Measurements from ENCODE around the gene SLC15A2.

- TF ChIP-seq TAF1 (IDR thresholded peaks at IDR 0.05; ENCODE audit: borderline replicate concordance, low read depth, low read length) (no peak), CTCF (IDR thresholded peaks at IDR 0.05 in 2 of 3, conservative IDR thresholded peaks at IDR 0.05 in 1 of 3; ENCODE audit: control insufficient read depth in 2 of 3, extremely low read depth in 1 of 3, insufficient read depth in 1 of 3, low read depth in 3 of 3, low read length in 3 of 3) (no peak), RB1 (IDR thresholded peaks at IDR 0.05; ENCODE audit: borderline replicate concordance) (no peak), ZBTB33 (IDR thresholded peaks at IDR 0.05) (no peak), FOXK2 (IDR thresholded peaks at IDR 0.05) (no peak), MTA3 (IDR thresholded peaks at IDR 0.05; ENCODE audit: borderline replicate concordance, low read length) (no peak), POLR2AphosphoS5 (IDR thresholded peaks at IDR 0.05; ENCODE audit: low read length) (no peak)
These were observed 86.2 kb downstream of the SLC15A2 start for GRCh38 chr3:121980450-121980796.
